Activated gamma-delta T cell (primary cell): ENCODE results near the gene WDFY2.

Experiments used
- DNase-seq: peaks from one replicate; lab custom pipeline; 2025; lab: John Stamatoyannopoulos, UW

WDFY2 gene

DNA sequence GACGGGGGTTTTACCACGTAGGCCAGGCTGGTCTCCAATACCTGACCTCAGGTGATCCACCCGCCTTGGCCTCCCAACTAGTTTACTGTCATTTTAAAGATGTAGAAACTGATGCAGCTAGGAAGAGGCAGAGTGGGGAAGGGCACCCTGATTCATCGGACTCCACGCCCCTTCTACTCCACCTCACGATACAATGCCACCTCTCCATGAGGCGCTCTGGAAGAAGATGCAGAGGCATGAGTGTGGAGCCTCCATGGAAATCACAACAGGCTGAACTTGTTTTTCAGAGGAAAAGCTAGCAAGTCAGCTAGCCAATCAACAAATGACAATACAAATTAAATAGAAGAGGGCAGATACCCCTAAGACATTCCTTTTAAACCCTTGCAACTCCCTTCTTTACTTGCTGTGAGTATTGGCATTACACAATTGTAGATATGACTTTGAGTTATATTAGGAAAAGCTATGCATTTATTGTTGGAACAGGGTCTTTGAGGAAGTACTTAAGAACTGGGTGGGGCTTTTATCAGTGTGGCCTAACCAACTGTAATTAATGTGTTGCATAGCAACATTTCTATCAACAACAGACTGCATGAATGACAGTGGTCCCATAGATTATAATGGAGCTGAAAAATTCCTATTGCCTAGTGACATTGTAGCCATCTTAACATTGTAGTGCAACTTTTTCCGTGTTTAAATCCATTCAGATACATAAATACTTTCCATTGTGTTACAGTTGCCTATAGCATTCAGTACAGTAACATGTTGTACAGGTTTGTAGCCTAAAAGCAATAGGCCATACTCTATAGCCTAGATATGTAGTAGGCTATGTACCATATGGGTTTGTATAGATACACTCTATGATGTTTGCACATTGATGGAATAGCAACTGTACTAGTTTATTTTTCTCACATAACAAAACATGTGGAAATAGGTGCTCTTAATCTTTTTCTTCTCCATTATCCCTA, 17.6 kb downstream of the WDFY2 start:
- DNase-seq: no peak

DNA sequence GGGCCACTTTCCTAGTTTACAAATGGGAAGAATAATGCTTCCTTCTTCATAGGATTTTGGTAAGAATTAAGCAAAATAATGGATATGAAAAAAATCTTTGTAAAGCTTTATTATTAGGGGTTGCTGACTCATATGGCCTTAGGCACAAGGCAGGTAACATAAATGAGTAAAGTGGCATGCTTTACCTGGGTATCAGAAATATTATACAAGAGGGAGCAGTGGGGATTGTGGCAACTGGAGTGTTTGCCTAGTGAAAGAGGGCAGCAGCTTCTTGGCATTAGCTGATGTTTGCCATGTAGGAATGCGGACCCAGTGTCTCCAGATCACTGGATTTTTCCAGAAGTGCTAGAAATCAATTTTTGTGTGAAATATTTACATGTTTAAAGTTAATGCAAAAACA, 19.5 kb downstream of the WDFY2 start:
- DNase-seq: no peak

DNA sequence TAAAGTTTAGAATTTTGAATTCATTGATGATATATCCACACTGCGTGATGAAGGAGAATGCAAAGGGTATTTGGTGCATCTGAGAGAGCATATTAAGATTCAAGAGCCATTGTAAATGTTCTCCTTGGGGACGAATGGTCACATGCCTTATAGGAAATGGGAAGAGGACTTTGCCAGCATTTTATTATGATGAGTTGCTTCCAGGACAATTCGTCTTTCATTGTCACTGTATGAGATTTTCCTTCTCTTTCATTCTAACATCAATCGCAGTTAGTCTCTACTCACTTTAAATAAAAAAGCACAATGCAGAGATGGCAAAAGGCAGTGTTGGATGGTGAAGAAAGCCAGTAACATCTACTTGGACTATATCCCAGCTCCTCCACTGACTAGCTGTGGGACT, 21.4 kb downstream of the WDFY2 start:
- no peak for DNase-seq

DNA sequence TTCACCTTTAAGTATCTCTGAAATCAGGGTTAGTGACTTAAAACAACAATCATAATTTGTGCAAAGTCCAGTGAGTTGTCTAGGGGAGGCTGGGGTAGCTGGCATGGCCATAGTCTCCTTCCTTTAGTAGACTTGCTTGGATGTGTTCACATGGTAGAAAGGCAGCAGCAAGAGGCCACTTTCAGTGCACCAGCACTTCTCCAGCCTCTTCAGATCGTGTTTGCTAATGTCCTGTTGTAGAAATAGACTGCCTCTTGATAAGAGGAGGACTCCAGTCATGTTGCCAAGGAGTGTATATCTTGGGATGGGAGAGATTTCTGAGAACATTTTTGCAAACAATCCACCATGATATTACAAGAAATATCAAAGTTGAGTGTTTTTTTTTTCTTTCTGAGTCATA, 22.9 kb downstream of the WDFY2 start:
- DNase-seq: no peak

DNA sequence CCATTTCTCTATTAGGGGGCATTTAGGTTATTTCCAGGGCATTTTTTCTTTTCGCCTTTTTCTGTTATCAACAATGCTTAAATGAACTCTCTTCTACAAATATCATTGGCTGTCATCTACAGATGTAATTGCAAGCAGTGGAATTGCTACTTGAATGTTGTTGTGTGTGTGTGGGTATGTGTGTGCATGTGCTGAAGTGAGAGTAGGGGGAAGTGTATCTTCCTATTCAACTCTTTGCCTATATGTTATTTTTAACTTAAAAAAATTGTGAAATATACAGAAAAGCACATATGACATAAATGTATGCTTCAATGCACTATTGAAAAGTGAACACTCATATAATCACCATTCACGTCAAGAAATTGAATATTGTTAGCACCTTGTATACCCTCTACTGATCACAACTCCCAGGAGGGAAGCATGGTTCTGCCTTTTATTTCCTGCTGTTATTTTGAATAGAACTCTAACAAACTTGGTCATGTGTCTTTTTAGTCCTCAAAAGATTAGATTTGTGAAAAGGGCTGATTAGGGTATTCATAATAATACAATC, 24.7 kb downstream of the WDFY2 start:
- DNase-seq: no peak

DNA sequence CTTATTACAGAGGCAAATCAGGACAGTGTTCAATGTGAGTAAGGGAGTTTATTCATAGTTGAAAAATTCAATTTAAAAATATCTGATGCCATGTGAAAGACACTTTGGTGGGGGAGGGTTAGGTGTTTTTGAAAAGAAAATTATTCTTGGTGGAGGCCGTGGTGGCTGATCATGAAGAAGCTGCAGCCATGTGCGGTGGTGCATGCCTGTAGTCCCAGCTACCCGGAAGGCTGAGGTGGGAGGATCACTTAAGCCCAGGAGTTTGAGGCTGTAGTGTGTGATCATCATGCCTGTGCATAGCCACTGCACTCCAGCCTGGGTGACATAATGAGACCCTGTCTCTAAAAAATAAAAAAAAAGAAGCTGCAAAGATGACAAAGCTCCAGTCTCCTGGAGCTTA, 28.6 kb downstream of the WDFY2 start:
- DNase-seq: no peak

DNA sequence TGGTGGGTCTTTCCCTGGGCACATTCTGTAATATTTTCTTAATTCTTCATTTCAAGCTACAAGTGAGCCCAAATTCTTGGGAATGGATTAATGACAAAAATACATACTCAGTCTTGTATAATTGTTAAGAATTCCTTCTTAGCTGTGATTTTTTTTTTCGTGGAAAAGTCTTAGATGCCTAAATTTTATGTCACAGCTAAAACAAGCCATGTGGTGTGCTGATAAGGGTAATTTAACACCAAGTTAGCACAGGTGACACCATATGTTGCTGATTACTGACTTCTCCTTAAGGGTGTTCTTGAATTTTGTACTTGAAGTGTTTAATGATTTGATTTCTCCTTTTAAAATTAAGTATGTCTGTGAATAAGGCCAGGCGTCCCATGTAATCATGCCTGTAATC, 29.3 kb downstream of the WDFY2 start:
- no peak for DNase-seq

DNA sequence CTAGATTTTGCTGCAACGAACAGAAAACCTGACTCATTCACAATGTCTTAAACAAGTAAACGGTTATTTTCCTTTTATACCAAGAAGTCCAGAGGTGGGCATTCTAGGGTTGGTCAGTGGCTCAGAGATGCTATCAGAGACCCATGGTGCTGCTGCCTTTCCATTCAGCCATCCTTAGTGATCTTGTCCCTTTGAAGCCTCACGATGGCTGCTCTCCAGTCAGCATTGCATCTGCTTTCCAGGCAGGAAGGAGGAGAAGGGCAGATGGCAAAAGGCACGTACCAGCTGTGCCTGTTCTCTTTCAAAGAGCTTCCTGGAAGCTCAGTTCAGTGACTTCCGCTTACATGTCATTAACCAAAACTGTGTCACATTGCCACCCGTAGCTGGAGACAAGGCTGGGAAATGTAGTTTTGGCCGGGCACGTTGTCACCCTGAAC, 30.1 kb downstream of the WDFY2 start:
- DNase-seq: no peak

DNA sequence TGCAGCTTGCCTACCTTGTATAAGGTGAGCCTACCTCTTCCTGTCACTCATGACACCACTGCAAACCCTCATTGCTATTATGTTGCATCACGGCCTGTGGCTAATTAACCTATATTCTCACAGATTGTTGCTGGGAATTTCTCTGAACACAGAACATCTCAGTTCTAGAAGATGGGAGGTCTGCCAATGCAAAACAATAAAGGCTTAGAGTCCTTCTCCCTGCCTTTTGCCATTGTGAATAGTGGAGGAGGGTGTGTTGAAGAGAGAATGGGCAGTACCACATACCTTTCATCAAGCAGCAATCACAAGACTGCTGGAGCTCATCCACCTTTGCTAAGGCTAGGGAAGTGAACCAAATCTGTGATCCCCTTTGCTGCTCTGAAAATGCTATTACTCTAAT, 34.4 kb downstream of the WDFY2 start:
- DNase-seq: no peak

DNA sequence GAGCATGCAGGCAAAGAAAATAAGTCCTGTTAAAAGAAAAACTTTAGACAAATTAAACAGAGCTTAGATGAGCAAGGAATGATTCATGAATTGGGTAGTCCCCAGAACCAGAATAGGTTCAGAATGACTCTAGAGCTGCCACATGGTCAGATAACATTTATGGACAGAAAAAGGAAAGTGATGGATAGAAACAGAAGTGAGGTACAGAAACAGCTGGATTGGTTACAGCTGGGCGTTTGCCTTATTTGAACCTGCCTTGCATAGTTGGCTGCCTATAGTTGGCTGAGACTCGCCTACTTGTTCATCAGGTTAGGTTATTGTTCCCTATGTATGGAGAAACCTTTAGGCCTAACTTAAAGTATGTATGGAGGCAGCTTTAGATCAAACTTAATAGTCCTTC, 35.4 kb downstream of the WDFY2 start:
- DNase-seq: no peak

DNA sequence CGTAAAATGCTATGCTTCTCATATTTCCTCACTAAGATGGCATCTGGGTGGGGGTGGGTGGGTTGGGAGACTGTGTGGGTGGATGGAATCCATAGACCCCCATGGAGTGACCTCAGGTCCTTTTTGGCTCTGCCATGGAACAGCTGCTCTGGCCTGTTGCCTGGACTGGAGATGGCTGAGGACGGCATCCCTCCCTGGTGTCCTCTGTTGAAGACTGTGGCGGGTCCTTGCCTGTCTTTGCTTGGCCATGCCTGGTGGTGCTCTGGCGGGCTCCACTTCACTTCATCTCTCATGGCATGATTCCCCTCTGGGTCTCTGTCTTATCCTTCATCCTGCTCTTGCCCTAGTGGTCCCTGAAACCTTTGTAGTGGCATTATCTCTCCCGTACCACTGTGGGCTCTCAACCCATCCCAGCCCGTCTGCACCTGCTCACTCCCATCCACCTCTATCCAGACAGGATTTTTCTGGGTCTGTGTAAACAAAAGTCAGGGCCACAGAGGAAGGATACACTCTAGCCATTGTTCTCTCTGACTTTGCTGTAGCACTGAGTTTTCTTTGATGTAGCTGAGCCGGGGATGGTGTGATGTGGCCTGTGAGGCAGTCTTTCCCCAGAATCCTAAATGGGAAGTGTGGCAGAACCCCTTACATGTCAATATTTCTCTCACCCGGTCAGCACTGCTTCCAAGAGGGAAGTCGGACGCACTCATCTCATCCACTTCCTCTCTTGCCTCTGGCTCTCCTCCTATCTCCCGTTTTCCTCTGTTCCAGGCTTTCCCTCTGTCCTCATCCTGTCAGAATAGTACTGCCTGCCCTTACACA, 36.1 kb downstream of the WDFY2 start:
- DNase-seq: no peak

DNA sequence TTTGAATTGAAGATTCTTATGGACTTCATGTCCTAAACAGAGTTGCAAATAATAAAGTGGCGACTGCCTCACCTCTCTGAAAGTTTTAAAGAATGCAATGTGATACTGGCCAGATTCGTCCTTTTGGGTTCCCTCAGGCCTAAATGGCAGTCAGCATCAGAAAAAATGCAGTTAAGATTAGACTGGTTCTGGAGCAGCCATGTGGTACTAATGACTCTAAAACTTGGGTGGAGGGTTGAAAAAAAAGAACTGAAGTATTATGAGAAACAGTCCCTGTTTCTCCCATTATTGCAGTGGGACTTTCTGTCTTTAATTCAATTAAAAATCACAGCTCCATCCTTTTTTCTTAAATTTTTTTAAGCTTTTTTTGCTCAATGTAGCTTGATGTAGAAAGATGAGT, 37.3 kb downstream of the WDFY2 start:
- DNase-seq: no peak

DNA sequence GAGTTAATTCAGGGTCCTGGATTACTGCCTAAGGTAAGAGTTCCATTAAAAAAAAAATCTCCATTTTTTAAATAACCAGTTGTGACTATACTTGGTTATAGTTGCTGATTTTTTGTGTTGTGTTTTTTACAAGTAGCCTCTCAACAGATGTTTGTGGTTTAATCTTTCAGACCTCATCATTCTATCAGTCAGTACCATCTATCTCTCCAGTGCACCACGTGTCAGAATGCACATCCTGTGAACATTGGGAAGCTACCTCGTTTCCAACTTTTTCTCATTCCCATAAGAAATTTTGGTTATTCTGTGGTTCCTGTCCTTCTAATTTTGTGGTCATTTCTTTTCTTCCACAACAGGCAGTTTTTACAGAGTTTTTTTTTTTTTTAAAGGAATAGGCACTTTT, 39.2 kb downstream of the WDFY2 start:
- no peak for DNase-seq

DNA sequence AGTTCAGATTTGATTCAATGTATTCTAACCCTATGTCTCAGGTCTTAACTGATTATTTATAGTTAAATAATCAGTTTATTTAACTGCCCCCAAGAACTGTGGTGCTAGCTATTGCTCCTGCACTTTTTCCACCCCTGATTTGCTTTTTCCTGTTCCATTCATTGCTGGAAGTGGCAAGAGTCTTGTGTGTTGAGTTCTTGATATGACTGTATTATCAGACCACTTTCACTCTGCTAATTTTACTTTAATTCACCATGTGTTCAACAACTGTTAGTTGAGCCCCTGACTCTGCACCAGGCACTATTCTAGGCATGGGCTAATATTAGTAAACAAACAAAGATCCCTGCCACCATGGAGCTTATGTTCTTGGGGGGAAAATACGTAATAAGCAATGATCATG, 39.9 kb downstream of the WDFY2 start:
- DNase-seq: no peak

DNA sequence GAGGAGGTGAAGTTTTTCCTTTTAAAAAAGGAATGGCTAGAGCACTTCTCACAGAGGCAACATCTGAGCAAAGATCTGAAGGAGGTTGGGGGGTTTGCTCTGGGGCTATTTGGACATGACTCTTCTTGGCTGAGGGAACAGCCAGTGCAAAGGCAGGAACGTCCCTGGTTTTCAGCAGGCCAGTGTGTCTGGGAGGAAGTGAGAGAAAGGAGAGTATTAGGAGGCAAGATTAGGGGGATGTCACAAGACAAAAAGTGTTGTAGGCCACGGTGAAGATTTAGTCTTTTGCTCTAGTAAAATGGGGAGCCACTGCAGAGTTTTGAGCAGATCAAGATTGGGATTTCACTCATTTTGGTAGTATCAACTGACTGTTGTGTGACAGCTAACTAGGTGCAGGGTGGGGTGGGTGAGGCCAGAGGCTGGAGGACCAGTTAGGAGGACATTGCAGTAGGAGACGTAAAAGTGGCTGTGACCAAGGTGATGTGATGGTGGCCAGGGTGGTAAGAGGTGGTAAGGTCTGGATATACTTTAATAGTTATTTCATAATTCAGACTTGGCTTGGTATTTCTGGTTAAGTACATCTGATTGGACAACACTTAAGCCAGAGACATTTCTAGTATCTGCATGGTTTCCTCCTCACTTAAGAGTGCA, 40.6 kb downstream of the WDFY2 start:
- DNase-seq: no peak

DNA sequence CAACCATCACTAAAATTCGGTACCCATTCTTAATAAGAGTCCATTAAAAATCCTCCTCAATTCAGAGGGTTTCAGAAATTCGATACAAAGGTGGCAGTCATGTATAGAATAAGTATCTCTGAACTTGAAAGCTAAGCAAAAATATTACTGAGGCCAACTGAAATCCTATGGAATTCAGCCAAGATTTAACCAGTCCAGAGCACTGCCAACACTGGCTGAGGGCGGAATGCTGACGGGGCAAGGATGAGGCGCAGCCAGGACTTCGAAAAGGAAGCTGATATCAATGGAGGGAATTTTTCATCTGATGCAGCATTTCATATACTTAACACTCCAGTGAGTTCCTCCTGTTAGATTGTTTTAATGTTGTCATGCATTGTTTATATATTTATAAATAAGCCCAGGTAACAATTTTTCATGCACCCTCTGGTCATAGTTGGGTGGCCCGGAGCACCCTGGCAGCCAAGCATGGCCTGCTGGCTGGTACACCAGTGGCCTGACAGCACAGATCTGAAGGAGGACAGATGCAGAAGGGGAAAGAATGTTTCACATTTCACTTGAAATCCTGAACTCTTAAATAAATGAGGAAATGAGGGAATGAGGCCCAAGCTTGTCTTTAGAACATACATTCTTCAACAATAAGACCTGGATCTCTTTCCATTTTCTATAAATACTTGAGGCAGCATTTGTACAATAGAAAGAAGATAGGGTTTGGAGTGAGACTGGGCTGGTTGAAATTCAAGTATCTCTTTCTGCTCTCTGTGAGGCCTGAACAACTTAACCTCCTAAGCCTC, 41.5 kb downstream of the WDFY2 start:
- no peak for DNase-seq

DNA sequence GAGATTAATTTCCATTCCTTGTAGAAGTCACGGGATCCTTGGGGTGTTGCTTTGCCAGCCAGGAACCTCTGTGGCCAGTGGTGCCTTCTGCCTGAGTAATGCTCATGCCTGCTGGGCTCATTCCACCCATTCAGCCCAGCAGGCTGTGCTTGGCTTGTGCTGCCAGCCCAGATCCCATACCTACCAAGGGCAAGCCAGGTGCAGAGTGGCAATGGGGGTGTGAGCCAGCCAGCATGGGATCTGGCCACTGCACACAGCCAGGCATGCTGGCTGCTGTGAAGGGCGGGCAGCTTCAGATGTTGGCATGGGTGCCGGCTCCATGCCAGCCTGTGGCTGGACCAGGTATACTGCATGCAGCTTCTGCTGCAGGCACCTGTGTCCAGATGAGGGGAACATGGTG, 42.5 kb downstream of the WDFY2 start:
- no peak for DNase-seq

DNA sequence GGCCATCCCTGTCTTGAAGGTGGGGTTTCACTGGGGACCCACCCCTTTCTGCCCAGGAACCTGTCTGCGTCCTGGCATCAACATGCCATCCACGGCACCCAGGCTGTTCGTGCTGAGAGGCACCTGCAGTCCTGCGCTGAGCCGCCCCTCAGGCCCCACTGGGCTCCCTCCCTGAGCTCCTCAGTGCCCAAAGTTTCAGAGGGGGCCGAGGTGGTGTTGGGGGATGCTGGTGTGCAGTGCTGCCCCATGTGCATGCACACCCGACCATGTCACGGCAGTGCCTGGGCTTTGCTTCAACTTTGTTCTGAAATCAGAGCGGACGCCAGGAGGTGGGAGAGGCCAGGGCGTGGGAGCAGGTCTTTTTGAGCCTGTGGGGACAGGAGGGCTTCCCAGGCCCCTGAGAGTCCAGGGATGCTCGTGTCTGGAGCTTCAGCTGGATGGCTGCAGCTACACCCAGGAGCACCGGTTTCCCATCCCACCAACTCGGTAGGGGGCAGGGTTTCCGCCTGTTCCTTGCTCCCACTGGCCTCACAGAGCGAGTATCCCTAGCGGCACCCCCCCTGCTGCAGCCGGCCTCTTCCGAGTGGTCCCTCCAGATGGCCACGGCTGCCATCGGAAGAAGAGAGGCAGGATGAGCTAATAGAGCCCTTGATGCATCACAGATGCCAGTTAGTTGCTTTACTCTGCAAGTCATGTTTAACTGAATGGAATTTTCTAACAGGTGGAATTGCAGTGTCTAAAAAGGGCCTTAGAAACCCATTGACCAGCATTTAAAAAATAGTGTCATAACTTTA, 44.0 kb downstream of the WDFY2 start:
- no peak for DNase-seq

DNA sequence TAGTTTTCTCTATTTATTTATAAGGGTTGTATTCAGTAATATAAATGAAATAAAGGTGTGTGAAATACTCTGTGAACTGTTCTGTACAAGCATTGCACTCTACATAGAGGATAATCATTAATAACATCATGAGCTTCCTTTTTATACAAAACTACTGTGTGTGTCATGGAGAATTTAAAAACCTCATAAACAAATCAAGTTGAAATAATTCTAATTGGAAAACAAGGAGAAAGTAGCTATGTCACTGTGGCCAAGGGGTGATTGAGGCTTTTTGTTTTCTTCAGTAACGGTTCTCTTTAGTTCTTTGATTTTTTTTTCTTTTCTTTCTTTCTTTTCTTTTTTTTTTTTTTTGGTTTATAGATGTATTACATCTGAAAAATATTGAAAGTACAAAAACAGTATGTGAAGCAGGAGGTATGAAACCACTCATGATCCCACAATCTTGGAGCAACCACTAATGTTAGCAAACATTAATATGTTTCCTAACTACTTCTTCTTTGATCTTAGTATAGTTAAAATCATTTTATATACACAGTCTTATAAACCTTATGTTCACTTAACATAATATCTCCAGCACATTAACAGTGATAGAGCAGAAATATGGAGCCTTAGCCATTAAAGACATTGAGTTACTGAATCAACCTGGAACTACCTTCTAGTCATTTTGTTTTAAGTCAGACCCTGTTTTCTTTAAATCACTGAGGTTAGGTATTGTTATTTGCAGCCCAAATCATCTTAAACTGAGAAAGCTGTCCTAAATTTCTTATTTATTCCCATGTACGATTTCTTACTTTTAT, 45.4 kb downstream of the WDFY2 start:
- DNase-seq: no peak

DNA sequence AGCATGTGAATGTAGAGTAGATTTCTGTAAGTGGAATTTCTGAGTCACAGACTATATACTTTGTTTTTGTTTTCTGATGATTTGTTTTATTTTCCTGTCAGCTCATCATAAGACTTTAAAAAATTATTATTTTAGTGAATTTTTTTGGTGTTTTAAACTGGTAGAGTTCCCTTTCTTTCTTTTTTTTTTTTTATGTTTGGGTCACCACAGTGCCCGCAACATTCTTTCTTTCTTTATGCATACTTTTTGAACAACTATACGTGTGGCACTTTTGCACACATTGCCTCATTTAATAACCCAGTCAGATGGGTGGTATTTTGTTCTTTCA, 46.0 kb downstream of the WDFY2 start:
- DNase-seq: no peak
